Activated CD4-positive, alpha-beta T cell treated with anti-CD3 and anti-CD28 coated beads for 36 hours (primary cell): ENCODE results near the gene OR6C74. TPM values are rescaled to one million over a fixed set of nuclear protein-coding genes. Genes with fewer than 3 reads are reported as not detected.

Source experiments
- total RNA-seq, 2 experiments: library from RNA; stranded (reverse); gene quantifications; one replicate each; pipeline ENCODE4 v1.2.3, GENCODE V29; 2021

The OR6C74 gene
- total RNA-seq, 2 experiments from 2014 or later: not detected

Other genes with a start within 250 kb of the OR6C74 start
- not detected for gene NEUROD4, start 224.6 kb upstream of the OR6C74 start, total RNA-seq
- not detected for gene OR9K2, start 118.2 kb upstream of the OR6C74 start, total RNA-seq
- not detected for gene OR10A7, start 23.6 kb upstream of the OR6C74 start, total RNA-seq
- not detected for gene OR6C6, start 52.0 kb downstream of the OR6C74 start, total RNA-seq
- not detected for gene OR6C1, start 69.7 kb downstream of the OR6C74 start, total RNA-seq
- not detected for gene OR6C3, start 86.1 kb downstream of the OR6C74 start, total RNA-seq
- gene OR6C75, start 118.4 kb downstream of the OR6C74 start, total RNA-seq: not detected
- gene OR6C65, start 155.9 kb downstream of the OR6C74 start, total RNA-seq: not detected
- not detected for gene OR6C76, start 181.6 kb downstream of the OR6C74 start, total RNA-seq
- gene OR6C2, start 199.5 kb downstream of the OR6C74 start, total RNA-seq: not detected
- gene OR6C70, start 225.5 kb downstream of the OR6C74 start, total RNA-seq: not detected
- gene OR6C68, start 247.8 kb downstream of the OR6C74 start, total RNA-seq: not detected